Measurements from ENCODE around the gene THSD7A. TPM values are rescaled to one million over a fixed set of nuclear protein-coding genes. Genes with fewer than 3 reads are reported as not detected.

The THSD7A gene
- total RNA-seq, 1 experiment from 2014 or later: 5.9 TPM

DNA sequence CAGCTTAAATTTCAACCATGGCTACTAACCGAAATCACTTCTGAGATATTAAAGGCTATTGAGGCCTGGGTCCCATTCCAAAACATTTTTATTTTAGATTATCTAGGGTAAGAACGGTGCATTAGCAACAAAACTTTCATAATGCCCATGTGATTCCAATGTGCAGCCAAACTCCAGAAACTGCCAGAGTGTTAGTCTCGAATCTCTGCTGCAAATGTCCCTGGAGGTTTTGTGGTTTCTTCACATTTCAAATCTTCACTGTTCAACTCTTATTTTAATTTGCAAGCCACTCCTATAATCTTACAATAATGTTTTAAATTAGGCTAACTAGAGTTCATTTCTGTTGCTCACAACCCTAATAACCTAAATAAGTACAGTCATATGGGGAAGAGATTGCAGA, 501.3 kb downstream of the THSD7A start:
- Mint-ChIP-seq H3K4me1 (ENCODE audit: low read depth, unreplicated experiment) (no peaks in the 10 kb centered on the region), H3K36me3 (ENCODE audit: insufficient read depth, unreplicated experiment) (no peaks in the 10 kb centered on the region), H3K27me3 (ENCODE audit: unreplicated experiment) (no peaks in the 10 kb centered on the region), H3K9me3 (ENCODE audit: low read depth, unreplicated experiment) (no peaks in the 10 kb centered on the region), H3K27ac (ENCODE audit: unreplicated experiment) (no peak overlapping the region), H3K4me3 (ENCODE audit: low read depth, unreplicated experiment) (no peak overlapping the region)
- CTCF ChIA-PET: no interaction called here
- TF ChIP-seq, protein P1, sequence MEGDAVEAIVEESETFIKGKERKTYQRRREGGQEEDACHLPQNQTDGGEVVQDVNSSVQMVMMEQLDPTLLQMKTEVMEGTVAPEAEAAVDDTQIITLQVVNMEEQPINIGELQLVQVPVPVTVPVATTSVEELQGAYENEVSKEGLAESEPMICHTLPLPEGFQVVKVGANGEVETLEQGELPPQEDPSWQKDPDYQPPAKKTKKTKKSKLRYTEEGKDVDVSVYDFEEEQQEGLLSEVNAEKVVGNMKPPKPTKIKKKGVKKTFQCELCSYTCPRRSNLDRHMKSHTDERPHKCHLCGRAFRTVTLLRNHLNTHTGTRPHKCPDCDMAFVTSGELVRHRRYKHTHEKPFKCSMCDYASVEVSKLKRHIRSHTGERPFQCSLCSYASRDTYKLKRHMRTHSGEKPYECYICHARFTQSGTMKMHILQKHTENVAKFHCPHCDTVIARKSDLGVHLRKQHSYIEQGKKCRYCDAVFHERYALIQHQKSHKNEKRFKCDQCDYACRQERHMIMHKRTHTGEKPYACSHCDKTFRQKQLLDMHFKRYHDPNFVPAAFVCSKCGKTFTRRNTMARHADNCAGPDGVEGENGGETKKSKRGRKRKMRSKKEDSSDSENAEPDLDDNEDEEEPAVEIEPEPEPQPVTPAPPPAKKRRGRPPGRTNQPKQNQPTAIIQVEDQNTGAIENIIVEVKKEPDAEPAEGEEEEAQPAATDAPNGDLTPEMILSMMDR (IDR thresholded peaks at IDR 0.05; ENCODE audit: unreplicated experiment): no peak
- intact Hi-C loops (cut with micrococcal nuclease; ENCODE audit: unreplicated experiment): no loop called here
- no TSS peak for BruUV-seq (replicated peaks)
- no peak for DNase-seq

GRCh38 chr7:11330208-11330607, 501.8 kb downstream of the THSD7A start:
- no TSS peak for BruUV-seq (replicated peaks)
- no peaks in the 10 kb centered on the region for H3K36me3 Mint-ChIP-seq (ENCODE audit: insufficient read depth, unreplicated experiment)
- CTCF ChIA-PET: no interaction called here
- intact Hi-C loops (cut with micrococcal nuclease; ENCODE audit: unreplicated experiment): no loop called here
- no peak overlapping the region for H3K4me3 Mint-ChIP-seq (ENCODE audit: low read depth, unreplicated experiment)
- TF ChIP-seq, protein P1 (IDR thresholded peaks at IDR 0.05; ENCODE audit: unreplicated experiment): no peak
- no peak for DNase-seq
- H3K27me3 Mint-ChIP-seq (ENCODE audit: unreplicated experiment): no peaks in the 10 kb centered on the region
- no peaks in the 10 kb centered on the region for H3K9me3 Mint-ChIP-seq (ENCODE audit: low read depth, unreplicated experiment)
- no peaks in the 10 kb centered on the region for H3K4me1 Mint-ChIP-seq (ENCODE audit: low read depth, unreplicated experiment)
- no peak overlapping the region for H3K27ac Mint-ChIP-seq (ENCODE audit: unreplicated experiment)

- no peaks in the 10 kb centered on the region for H3K27me3 Mint-ChIP-seq (ENCODE audit: unreplicated experiment)
- intact Hi-C loops (cut with micrococcal nuclease; ENCODE audit: unreplicated experiment): no loop called here
- H3K36me3 Mint-ChIP-seq (ENCODE audit: insufficient read depth, unreplicated experiment): no peaks in the 10 kb centered on the region
- no peaks in the 10 kb centered on the region for H3K4me1 Mint-ChIP-seq (ENCODE audit: low read depth, unreplicated experiment)
- H3K9me3 Mint-ChIP-seq (ENCODE audit: low read depth, unreplicated experiment): no peaks in the 10 kb centered on the region
- no peak overlapping the region for H3K27ac Mint-ChIP-seq (ENCODE audit: unreplicated experiment)
- no TSS peak for BruUV-seq (replicated peaks)
- DNase-seq: no peak
- CTCF ChIA-PET: interaction anchor here (0.6 kb wide), 1 partner anchor 308 kb away, joined by 3 read pairs; no protein-coding TSS in a partner anchor
- H3K4me3 Mint-ChIP-seq (ENCODE audit: low read depth, unreplicated experiment): no peak overlapping the region
- TF ChIP-seq, protein P1 (IDR thresholded peaks at IDR 0.05; ENCODE audit: unreplicated experiment): no peak
Observed at GRCh38 chr7:11329626-11330025, 502.4 kb downstream of the THSD7A start.

- TF ChIP-seq, protein P1 (IDR thresholded peaks at IDR 0.05; ENCODE audit: unreplicated experiment): no peak
- Mint-ChIP-seq H3K27me3 (ENCODE audit: unreplicated experiment) (no peaks in the 10 kb centered on the region), H3K9me3 (ENCODE audit: low read depth, unreplicated experiment) (no peaks in the 10 kb centered on the region), H3K4me1 (ENCODE audit: low read depth, unreplicated experiment) (no peaks in the 10 kb centered on the region), H3K27ac (ENCODE audit: unreplicated experiment) (no peak overlapping the region), H3K4me3 (ENCODE audit: low read depth, unreplicated experiment) (no peak overlapping the region), H3K36me3 (ENCODE audit: insufficient read depth, unreplicated experiment) (no peaks in the 10 kb centered on the region)
- intact Hi-C loops (cut with micrococcal nuclease; ENCODE audit: unreplicated experiment): no loop called here
- BruUV-seq (replicated peaks): no TSS peak
- DNase-seq: no peak
- CTCF ChIA-PET: no interaction called here
Observed at GRCh38 chr7:11328309-11328708, 503.7 kb downstream of the THSD7A start.

Measured in Calu3 (cell line).